ENCODE results near the gene PTF1A.

- TF ChIP-seq USF2 (CRISPR knock-in tag; IDR thresholded peaks at IDR 0.05), result no peak
- TF ChIP-seq JUN (CRISPR knock-in tag; IDR thresholded peaks at IDR 0.05), result no peak
Measured at GRCh38 chr10:23199768-23200511, 7.8 kb downstream of the PTF1A start.

All from WTC11 (cell line).